Stimulated activated CD4-positive, alpha-beta T cell treated with anti-CD3 and anti-CD28 coated beads, TNF-alpha, amount 100 ng/mL, for 48 hours (primary cell): ENCODE data around the gene SKIC2.
A peak's percentile ranks its signal among the peaks of the same experiment; 100 is the strongest.
"Not testable (repeated sequence)": the region's sequence is repeated elsewhere in the genome, so short reads cannot be mapped to it uniquely, and the experiment has no call there.

ENCODE experiments used
- DNase-seq, 3 donors: peaks; one replicate each; pipeline ENCODE4 v3.0.0-alpha.2; 2020; ENCODE audit warnings: low read depth in 3 of 3

SKIC2 gene

DNA sequence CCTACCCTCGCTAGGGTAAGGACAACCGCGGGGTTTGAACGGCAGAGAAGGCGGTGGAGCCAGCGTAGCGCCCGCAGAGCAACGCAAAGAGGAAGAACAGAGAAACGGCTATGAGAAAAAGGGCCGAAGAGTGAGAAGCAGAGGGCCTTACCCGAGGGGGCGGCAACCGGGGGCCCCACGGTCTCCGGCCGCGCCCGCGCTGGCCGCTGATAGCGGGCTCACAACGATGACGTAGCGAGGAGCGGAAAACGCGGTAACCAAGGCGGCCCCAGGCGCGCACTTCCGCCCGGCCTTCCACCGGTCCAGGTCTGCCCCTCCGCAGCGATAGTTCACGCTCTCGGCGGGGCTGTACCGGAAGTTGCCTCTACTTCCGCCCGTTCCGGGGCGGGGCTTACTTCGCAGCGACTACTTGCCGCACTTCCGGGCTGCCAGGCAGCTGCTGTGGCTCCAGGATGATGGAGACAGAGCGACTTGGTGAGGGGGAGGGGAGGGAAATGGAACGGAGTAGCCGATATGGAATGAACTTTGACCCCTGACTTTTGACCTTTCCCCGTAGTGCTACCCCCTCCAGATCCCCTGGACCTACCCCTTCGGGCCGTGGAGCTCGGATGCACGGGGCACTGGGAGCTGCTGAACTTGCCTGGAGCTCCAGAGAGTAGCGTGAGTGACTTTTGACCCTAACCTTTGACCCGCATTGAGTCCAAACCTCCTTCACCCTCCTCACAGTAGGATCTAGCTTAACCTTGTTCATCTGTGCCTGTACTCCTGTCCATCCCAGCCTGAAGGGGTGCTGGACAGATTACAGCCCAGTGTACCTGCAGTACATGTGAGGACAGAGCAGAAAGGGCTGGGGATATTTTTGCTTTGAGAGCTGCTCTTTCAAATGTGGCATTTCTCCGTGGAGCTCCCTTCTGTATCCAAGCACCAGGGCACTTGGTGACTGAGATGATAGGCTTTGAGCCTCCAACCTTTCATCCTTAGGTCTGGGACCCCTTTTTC, at the start of gene SKIC2, which contains the start of gene NELFE:
Gene SKIC2, plus strand, starts transcription at position 435 of the 999 bp plus-strand sequence. Its CDS starts 18 bp downstream, at position 453.
Gene NELFE, minus strand, starts transcription at position 231 of the 999 bp plus-strand sequence. CDS start 525 bp downstream, outside the sequence.
- peak; percentile 95 to 98 (median 96) for DNase-seq

DNA sequence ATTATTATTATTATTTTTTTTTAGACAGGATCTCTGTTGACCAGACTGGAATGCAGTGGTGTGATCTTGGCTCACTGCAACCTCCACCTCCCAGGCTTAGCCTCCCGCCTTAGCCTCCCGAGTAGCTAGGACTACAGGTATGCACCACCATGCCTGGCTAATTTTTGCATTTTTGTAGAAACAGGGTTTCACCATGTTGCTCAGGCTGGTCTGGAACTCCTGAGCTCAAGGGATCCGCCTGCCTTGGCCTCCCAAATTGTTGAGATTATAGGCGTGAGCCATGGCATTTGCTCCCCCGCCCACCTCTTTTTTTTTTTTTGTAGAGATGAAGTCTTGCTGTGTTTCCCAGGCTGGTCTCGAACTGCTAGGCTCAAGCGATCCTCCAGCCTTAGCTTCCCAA, 49.7 kb upstream of the SKIC2 start:
- DNase-seq, result not testable (repeated sequence)

DNA sequence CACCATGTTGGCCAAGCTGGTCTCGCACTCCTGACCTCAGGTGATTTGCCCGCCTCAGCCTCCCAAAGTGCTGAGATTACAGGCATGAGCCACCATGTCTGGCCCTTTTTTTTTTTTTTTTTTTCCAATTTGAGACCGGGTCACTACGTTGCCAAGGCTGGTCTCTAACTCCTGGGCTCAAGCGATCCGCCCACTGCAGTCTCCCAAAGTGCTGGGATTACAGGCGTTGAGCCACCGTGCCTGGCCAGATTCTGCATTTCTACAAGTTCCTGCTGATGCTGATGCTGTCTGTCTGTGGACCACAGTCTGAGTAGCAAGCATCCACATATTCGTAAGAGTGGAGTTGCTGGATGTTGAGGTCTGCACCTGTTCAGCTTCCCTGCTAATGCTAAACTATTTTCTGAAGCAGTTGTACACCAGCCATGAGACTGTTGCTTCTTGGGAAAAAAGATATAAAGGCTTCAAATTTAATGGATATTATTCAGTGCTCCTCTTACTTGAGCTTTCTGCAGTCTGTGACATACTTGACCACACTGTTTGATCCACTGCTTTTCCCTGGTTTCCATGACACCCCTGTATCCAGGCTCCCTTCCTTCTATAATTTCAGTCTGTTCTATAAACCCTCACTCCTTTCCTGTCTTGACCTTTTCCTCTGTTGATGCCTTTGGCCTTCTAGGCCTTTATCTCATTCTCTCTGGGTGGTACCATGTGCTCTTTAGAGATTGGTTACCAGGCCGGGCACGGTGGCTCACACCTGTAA, 47.0 kb upstream of the SKIC2 start:
- DNase-seq, result no peak

DNA sequence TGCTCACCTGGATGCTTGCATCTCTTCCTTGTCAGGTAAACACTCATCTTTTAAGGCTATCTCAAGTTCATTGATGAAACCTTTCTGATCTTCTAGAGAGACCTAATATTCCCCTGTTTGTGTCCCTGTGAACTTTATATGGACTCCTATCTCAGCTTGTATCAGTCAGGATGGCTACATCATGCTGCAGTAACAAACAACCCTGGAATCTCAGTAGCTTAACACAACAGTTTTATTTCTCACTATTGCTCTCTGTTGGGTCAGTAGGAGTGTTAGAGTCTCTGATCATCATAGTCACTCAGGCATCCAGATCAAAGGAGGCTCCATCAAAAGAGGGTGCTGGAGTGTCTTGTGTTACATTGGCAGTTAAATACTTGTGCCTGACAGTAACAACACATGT, 43.6 kb upstream of the SKIC2 start:
- DNase-seq, result no peak

DNA sequence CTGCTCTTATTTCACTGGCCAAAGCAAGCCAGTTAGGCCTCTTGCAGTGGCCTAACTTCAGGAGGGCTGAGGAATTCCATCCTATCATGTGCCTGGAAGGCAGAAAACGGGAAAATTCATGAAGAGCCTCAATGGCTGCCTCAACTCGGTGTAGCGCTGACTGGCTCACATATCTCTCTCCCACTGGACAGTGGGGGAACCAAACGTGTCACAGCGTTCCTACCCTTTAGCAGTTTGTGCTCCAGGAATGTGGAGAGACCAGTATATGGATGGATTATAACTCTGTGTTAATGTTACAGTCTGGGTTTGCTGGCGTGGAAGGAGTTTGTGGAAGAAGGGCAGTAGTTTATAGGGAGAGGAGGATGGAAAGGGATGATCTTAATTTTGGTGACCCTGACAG, 43.2 kb upstream of the SKIC2 start:
- DNase-seq, result no peak

DNA sequence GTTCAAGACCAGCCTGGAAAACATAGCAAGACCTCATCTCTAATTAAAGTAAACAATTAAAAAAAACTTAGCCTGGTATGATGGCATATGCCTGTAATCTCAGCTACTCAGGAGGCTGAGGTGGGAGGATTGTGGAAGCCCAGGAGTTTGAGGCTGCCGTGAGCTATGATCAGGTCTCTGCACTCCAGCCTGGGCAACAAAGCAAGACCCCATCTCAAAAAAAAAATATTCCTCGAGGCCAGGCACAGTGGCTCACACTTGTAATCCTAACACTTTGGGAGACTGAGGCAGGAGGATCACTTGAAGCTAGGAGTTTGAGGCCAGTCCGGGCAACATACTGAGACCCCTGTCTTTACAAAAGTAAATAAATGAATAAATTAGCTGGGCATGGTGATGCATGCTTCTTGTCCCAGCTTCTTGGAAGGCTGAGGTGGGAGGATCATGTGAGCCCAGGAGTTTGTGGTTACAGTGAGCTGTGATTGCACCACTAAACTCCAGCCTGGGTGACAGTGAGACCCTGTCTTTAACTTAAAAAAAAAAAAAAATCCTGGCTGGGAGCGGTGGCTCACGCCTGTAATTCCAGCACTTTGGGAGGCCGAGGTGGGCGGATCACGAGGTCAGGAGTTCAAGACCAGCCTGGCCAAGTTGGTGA, 40.8 kb upstream of the SKIC2 start:
- no peak for DNase-seq

DNA sequence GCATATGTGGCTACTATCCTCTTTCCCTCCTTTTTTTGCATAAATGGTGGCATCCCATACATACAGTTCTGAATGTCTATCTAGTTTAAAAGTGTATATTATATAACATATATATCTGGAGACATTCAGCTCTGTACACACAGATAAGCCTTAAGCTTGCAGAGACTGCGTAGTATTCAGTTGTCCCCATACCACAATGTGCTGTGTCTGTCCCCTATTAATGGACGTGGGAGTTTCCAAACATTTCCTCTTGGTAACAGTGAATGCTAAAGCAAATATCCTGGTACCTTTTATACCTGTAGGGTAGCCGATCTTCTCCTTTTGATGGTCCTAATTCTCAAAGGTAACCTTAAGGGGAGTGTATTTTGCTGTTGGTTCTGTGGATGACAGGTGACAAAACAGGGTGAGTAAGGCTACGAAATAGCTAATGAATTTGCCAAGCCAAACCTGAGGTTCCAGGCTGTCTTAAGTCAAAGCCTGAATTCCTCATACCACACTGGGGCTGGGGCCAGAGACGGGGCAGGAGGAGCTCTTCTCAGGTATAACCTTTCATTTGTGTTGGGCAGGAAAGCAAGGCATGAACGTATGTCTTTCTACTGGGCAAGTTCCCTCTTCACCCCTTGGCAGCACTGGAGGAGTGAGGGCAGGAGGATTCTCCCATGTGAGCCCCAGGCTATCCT, 39.2 kb upstream of the SKIC2 start:
- DNase-seq, result no peak

DNA sequence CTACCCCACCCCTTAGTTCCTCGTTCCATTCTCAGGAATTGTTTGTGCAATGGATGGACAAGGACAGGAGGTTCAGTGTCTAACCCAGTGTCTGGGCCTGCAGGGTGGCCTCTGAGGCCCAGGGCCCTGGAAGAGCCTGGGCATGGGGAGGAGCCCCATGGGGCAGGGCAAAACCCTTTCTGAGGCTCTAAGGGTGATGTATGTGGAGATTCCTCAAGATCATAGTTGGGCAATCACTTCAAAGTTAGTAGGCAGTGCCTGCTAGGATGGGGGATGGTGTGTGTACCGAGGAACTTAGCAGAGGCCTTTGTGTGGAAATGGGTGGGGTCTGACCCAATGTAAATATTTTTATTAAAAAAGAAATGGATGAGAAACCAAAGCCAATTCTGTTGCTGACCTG, 38.2 kb upstream of the SKIC2 start:
- DNase-seq, result no peak

DNA sequence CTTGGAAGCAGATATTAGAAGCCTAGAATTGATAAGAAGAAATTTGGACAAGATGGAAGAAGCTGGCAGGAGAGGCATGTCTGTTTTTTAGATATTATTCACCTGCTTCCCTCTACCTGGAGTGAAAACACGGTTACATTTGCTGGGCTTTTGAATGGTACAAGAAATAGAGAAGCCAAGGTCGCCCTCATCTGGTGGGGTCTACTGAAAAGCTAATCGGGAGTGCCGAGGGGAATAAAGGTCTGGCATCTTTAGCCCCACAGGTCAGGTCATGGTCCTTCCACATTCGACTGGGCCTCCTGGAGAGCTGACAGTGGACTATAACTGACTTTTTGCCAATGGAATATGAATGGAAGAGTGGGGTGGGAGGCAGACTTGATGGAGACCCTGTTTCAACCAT, 36.0 kb upstream of the SKIC2 start:
- no peak for DNase-seq

DNA sequence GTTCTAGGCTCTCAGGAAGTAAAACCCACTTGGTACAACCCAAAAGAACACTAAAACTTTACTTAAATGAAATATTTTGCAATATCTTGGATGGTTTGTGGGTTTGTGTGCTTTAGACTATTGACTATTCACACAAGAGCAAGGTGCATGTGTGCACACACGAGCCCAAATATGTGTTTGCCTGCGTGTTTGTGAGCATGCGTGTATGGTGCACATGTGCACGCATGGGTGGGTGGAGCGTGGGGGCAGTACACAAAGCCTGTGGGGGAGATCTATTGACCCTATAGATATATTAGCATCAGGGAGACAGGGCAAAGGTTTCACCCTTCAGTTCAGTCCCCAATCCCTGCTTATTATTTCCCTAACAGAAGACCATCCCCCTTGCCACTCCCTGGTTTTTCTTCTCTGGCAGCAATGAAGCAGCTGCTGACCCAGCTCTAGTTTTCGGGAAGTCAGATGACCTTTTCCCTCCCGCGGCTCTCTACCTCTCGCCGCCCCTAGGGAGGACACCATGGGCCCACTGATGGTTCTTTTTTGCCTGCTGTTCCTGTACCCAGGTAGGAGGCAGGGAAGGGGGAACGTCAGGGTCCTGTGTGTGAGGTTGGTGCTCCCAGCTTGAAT, 31.6 kb upstream of the SKIC2 start, which contains the start of gene C2:
Gene C2, plus strand, starts transcription at position 476 of the 621 bp plus-strand sequence. Its CDS starts 36 bp downstream, at position 512.
- DNase-seq, result no peak

DNA sequence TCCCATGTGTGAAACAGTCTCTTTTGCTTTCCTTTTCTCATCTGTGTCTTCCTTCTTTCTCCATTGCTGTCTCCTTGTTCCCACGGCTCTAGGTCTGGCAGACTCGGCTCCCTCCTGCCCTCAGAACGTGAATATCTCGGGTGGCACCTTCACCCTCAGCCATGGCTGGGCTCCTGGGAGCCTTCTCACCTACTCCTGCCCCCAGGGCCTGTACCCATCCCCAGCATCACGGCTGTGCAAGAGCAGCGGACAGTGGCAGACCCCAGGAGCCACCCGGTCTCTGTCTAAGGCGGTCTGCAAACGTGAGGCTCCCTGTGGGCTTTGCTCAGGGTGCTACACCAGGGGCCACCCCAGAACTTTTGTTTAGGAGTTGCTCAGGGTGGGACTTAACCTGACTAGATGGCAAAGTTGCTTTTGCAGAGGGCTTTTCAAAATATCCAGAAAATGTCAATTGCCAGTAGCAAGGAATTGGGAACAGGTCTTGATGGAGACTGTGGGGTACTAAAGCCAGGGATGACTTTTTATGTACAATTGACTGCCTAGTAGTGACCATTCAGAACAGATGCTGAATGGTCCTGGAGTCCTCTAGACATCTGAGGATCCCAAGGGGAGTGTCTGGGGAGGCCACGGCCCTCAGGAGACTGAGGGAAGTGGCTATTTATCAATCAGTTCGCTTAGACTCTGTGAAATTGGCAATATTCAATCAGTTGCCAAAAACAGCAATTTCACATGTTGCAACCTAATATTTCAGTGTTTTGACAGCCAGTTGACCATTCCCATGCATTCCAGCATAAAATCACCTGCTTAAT, 30.9 kb upstream of the SKIC2 start:
- DNase-seq, result no peak

DNA sequence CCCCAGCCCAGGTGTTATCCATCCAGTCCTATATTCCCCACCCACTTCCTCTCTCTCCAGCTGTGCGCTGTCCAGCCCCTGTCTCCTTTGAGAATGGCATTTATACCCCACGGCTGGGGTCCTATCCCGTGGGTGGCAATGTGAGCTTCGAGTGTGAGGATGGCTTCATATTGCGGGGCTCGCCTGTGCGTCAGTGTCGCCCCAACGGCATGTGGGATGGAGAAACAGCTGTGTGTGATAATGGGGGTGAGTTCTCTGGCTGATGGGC, 30.4 kb upstream of the SKIC2 start:
- DNase-seq, result no peak

DNA sequence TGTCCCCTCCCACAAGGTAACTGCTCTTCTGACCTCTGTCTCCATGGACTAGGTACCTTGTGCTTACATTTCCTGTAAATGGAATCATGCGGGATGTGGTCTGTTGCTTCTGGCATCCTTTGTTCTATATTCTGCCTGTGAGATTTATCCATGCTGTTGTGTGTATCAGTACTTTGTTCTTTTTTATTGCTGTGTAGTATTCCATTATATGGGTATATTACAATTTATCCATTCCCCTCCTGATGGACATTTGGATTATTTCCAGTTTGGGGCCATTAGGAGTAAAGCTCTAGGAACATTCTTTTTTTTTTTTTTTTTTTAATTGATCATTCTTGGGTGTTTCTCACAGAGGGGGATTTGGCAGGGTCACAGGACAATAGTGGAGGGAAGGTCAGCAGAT, 28.0 kb upstream of the SKIC2 start:
- DNase-seq, result no peak

DNA sequence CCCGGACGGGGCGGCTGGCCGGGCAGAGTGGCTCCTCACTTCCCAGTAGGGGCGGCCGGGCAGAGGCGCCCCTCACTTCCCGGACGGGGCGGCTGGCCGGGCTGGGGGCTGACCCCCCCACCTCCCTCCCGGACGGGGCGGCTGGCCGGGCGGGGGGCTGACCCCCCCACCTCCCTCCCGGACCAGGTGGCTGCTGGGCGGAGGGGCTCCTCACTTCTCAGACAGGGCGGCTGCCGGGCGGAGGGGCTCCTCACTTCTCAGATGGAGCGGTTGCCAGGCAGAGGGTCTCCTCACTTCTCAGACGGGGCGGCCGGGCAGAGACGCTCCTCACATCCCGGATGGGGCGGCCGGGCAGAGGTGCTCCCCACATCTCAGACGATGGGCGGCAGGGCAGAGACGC, 26.8 kb upstream of the SKIC2 start:
- not testable (repeated sequence) for DNase-seq

DNA sequence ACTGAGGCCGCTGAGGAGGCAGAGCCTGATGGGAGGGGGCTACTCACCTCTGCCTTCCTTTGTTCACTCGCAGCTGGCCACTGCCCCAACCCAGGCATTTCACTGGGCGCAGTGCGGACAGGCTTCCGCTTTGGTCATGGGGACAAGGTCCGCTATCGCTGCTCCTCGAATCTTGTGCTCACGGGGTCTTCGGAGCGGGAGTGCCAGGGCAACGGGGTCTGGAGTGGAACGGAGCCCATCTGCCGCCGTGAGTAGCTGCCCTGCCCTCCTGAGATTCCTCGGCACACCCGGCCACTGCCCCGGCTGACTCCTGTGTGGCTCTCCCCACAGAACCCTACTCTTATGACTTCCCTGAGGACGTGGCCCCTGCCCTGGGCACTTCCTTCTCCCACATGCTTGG, 25.4 kb upstream of the SKIC2 start:
- no peak for DNase-seq

DNA sequence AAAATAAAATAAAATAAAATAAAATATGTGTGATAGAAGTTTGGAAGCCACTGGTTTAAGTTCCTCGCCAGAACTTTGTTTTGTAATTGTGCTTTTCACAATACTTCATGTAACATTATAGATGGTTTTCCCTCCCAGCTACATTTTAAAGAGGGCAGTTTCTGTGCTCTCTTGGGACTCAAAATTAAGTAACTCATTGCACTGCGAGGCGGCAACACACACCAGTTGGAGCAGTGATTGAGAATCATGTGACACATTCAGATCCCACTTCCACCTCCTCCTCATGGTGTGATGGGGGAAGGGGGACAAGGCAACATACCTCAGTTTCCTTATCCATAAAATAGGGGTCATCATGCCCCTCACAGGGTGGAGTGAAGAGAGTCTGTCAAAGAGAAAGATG, 24.0 kb upstream of the SKIC2 start:
- DNase-seq, result no peak

DNA sequence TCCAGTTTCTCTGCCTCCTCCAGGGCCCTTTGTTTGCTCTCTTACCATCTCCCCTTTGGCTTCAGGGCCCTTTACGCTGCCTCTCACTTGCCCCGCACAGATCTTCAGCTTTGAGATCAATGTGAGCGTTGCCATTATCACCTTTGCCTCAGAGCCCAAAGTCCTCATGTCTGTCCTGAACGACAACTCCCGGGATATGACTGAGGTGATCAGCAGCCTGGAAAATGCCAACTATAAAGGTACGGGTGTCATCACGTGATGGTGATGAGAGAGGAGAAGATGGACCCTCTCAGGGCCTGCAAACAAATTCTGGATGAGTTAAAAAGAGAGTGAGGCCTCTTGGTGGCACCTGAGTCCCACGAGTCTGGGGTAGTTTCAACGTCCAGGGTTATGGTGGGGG, 23.2 kb upstream of the SKIC2 start:
- DNase-seq, result no peak

DNA sequence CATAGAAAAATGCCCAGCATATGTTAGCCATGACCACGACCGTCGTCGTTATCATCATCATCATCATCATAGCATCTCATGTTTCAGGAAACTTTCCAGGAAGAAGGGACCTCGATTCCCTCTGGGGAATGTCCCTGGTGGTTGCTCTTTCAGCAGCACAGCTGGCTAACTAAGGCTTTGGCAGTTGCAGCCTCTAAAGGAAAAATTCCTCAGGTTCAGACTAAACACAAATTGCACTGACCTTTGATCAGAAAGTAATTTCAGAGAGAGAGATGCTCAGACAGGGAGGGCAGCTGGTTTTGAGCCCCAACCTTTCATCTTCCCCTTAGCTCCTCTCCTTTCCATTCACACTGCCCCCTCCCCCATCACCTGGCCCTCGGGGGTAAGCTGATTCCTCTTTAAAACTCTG, 18.7 kb upstream of the SKIC2 start:
- DNase-seq, result no peak

DNA sequence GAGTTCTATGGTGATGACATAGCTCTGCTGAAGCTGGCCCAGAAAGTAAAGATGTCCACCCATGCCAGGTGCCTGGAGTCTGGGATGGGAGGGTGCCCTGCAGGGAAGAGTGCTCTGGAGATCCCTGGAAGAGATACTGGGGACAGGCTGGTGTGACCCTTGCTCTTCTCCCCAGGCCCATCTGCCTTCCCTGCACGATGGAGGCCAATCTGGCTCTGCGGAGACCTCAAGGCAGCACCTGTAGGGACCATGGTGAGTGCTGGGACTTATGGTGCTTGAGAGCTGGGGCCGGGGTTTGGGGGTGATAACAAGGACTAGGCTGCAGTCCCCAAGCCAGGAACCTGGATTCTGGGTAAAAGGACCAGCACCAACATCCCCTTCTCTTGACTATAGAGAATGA, 15.2 kb upstream of the SKIC2 start:
- DNase-seq, result no peak

DNA sequence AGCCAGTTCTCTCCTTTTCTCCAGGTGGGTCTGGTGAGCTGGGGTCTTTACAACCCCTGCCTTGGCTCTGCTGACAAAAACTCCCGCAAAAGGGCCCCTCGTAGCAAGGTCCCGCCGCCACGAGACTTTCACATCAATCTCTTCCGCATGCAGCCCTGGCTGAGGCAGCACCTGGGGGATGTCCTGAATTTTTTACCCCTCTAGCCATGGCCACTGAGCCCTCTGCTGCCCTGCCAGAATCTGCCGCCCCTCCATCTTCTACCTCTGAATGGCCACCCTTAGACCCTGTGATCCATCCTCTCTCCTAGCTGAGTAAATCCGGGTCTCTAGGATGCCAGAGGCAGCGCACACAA, 13.8 kb upstream of the SKIC2 start:
- DNase-seq, result no peak
